Fibroblast of mammary gland (primary cell): ENCODE measurements around the gene SEZ6L2.
"Not testable (repeated sequence)": the region's sequence is repeated elsewhere in the genome, so short reads cannot be mapped to it uniquely, and the experiment has no call there.

ENCODE experiments used
- DNase-seq: peaks from one replicate; pipeline ENCODE4 v3.0.0-alpha.2; 2010; ENCODE audit warnings: low read depth
- H3K4me3 ChIP-seq: 2 replicates; pipeline ENCODE4 v1.5.1; 2011; ENCODE audit warnings: low read depth, mild to moderate bottlenecking, low read length, moderate library complexity; ENCODE audit not compliant: control insufficient read depth
- TF ChIP-seq, protein P1 (sequence below): conservative IDR thresholded peaks from 2 replicates; pipeline ENCODE4 v1.5.1; 2011; ENCODE audit warnings: low read depth, low read length, inconsistent platforms; ENCODE audit not compliant: control insufficient read depth, insufficient read depth

The SEZ6L2 gene

DNA sequence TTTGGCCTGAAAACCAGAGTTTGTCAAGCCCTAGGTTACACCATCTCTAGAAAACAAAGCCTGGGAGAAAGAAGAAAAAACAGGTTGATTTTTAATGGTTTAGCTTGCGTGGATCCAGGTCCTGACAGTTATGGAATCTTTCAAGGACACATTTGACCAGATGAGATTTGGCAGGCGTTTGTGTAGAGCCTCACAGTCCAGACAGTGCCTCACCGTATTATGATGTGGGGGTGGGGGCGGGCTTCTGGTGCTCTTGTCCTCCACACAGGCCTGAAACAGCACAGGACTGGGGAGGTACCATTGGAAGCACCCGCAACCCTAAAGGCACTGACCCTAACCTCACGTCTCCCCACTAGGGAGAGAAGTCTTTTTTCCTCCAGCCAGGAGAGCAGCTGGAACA, 59.5 kb downstream of the SEZ6L2 start:
- TF ChIP-seq, protein P1, sequence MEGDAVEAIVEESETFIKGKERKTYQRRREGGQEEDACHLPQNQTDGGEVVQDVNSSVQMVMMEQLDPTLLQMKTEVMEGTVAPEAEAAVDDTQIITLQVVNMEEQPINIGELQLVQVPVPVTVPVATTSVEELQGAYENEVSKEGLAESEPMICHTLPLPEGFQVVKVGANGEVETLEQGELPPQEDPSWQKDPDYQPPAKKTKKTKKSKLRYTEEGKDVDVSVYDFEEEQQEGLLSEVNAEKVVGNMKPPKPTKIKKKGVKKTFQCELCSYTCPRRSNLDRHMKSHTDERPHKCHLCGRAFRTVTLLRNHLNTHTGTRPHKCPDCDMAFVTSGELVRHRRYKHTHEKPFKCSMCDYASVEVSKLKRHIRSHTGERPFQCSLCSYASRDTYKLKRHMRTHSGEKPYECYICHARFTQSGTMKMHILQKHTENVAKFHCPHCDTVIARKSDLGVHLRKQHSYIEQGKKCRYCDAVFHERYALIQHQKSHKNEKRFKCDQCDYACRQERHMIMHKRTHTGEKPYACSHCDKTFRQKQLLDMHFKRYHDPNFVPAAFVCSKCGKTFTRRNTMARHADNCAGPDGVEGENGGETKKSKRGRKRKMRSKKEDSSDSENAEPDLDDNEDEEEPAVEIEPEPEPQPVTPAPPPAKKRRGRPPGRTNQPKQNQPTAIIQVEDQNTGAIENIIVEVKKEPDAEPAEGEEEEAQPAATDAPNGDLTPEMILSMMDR = no peak
- no peak overlapping the region for H3K4me3 ChIP-seq
- DNase-seq = no peak

DNA sequence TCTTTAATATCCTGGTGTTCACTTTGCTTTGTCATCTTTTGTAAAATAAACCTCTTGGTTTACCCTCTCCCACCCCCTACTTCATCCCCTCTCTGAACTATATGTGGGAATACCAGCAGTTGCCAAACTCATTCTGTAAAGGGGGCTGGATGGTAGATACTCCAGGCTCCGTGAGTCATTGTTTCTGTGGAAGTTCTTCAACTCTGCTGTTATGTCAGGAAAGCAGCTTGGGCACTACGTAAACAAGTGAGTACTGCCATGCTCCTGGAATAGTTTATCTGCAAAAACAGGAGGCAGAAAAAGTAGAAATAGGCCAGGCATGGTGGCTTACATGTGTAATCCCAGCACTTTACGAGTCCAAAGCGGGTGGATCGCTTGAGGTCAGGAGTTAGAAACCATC, 61.5 kb downstream of the SEZ6L2 start:
- DNase-seq = no peak
- H3K4me3 ChIP-seq = no peak overlapping the region
- TF ChIP-seq, protein P1 = no peak

DNA sequence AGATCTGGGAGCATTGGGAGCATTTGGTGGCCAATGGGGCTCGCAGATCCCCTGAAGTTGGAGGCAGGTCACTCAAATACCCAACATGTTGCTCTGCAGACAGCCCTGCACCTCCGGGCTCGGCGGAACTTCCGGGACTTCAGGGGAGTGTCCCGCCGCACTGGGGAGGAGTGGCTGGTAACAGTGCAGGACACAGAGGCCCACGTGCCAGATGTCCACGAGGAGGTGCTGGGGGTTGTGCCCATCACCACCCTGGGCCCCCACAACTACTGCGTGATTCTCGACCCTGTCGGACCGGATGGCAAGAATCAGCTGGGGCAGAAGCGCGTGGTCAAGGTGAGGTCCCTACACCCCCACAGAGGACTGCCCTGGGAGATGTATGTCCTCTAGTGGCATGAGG, 62.7 kb downstream of the SEZ6L2 start:
- no peak overlapping the region for H3K4me3 ChIP-seq
- TF ChIP-seq, protein P1 = no peak
- DNase-seq = no peak

DNA sequence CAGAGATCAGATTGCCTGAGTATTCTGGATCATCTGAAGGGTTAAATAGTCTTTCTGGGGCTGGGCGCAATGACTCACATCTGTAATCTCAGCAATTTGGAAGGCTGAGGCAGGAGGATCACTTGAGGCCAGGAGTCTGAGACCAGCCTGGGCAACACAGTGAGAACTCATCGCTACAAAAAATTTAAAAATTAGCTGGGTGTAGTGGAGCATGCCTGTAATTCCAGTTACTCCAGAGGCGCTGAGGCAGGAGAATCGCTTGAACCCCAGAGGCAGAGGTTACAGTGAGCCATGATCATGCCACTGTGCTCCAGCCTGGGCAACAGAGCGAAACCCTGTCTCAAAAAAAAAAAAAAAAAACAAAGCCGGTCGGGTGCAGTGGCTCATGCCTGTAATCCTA, 63.4 kb downstream of the SEZ6L2 start:
- TF ChIP-seq, protein P1 = no peak
- no peak overlapping the region for H3K4me3 ChIP-seq
- no peak for DNase-seq

DNA sequence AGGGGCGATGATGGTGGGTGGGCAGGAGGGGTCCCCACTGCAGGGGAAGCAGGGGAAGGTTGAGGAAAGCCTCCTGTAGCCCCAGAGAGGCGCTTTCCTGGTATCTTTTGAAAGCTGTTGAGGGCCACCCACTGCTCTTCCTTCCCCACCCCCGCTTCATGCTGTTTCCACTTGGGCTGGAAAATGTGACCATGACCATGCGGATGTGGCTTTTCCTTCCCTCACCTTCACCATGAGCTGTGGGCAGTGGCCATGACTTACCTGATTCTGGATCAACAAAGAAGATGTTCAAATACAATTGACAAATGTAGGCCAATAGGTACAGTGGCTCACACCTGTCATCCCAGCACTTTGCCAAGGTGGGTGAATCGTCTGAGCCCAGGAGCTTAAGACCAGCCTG, 65.3 kb downstream of the SEZ6L2 start:
- TF ChIP-seq, protein P1 = no peak
- no peak overlapping the region for H3K4me3 ChIP-seq
- DNase-seq = no peak

DNA sequence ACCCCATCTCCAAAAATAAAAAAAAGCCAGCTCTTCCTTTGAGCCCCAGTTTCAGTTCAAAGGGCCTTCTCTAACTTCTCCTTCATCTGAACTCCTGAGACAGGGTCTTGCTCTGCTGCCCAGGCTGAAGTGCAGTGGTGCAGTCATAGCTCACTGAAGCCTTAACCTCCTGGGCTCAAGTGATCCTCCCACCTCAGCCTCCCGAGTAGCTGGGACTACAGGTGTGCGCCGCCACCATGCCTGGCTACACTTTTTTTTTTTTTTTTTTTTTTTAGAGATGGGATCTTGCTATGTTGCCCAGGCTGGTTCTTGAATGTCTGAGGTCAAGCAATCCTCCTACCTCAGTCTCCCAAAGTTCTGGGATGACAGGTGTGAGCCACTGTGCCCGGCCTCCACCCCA, 66.1 kb downstream of the SEZ6L2 start:
- not testable (repeated sequence) for H3K4me3 ChIP-seq, DNase-seq

DNA sequence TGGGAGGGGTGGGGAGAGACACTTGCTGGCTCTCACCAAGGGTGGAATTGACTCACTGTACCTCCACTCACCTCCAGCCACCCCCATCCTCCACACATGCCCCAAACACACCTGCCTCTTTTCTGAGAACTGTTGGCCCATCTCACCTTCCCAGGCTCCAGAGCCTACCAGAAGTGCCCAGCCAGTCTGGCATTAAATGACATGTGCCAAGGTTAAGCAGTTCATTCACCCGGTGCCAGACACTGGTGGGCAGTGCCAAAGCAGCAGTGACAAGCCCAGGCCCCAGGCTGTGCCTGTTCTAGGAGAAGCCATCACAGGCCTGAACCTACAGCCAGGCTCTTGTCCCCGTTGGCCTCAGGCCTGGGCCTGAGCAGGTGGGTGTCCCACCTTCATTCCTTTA, 67.9 kb downstream of the SEZ6L2 start:
- TF ChIP-seq, protein P1 = no peak
- DNase-seq = no peak
- H3K4me3 ChIP-seq = no peak overlapping the region

DNA sequence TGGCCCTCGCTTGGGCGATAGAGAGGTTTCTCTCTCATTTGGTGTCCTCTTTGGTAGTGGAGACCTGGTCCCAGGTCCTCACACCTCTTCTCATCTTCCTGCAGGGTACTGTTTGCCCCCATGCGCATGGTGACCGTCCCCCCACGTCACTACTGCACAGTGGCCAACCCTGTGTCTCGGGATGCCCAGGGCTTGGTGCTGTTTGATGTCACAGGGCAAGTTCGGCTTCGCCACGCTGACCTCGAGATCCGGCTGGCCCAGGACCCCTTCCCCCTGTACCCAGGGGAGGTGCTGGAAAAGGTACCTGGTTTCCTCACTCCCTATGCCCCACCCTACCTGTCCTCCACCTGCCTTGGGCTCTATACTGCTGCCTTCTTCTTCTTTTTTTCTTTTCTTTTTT, 68.6 kb downstream of the SEZ6L2 start:
- no peak overlapping the region for H3K4me3 ChIP-seq
- TF ChIP-seq, protein P1 = no peak
- DNase-seq = no peak
